ENCODE measurements around the gene IFT27. TPM values are rescaled to one million over a fixed set of nuclear protein-coding genes. Genes with fewer than 3 reads are reported as not detected.

IFT27 gene
- total RNA-seq, 1 donor from 2014 or later, result 26.9 TPM

DNA sequence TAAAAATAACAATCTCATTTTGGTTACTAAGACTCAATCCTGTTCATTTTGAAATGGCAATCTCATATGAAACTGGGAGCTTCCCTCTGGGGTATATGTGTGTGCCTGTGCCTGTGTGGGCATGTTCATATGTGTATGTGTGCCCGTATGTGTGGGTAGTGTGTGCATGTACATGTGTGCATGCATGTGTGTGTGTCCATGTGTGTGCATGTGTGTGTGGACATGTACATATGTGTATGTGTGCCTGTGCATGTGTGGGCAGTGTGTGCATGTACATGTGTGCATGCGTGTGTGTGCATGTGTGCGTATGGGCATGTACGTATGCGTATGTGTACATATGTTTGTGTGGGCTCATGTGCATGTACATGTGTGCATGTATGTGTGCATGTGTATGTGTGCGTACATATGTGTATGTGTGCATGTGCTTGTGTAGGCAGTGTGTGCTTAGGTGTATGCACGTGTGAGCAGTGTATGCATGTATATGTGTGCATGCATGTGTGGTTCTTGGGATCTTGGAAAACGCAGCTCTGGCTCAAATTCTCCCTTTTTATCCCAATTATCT, 47.9 kb downstream of the IFT27 start:
- intact Hi-C loops (cut with micrococcal nuclease), result no loop called here

DNA sequence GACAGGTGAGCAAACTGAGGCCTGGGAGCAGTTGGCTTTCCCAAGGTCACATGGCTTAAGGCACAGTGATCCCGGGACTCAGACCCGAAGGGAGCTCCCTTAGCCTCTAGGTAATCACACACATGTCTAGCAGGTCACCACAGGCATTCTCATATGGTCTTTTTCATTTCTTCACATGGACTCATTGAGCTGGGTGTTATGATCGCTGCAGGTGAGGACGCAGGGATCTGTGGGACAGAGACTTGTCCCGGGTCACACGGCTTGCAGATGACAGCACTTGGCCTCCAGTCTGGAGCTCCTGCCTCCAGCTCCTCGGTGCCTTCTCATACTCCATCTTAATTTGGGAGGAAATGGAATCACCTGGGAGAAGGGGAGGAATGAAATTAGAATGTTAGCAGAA, 48.8 kb downstream of the IFT27 start:
- intact Hi-C loops (cut with micrococcal nuclease), result no loop called here

DNA sequence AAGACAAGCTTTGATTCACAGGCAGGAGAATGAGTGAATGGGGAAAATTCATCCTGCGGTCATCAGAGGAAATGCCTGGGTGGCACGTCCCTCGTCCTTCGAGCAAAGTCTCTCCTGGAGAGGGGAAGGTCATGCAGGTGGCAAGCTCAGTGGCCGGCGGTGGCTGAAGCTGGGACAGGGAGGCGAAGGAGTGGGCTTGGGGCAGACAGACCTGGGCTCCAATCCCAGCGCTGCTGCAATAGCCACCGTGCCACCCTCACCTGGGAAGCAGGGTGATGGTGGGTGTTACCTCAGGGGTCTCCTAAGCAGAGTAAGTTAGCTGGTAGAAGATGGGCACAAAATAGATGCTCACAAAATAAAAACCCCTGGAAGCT, 49.9 kb downstream of the IFT27 start:
- intact Hi-C loops (cut with micrococcal nuclease), result no loop called here

DNA sequence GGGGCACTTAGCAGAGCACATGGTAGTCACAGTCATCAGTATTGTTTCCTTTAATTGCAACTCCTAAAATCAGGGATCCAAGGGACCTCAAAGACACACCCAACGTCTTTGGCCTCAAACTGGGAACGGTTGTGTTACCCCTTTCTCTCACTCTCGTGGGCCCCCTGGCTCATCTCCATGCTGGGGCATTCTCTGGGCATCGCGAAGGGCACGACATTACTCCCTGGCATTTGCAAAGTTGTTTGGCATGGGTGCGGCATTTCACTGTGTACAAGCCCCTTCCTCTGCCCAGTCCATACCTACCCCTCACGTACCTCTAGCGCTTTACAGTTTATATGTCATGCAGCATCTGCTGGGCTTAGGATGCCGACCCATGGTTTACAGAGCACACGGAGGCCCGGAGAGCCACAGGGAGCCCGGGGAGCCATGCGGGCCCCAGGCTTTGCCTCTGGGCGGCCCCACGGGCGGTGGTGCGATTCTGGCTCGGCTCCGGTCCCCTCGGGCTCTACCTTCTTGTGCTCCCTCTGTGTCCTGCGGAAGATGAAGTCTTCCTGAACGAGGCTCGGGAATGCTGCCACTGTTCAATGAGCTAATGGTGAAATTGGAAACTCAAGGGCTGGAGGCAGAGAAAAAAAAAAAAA, 50.4 kb downstream of the IFT27 start:
- intact Hi-C loops (cut with micrococcal nuclease), result no loop called here

DNA sequence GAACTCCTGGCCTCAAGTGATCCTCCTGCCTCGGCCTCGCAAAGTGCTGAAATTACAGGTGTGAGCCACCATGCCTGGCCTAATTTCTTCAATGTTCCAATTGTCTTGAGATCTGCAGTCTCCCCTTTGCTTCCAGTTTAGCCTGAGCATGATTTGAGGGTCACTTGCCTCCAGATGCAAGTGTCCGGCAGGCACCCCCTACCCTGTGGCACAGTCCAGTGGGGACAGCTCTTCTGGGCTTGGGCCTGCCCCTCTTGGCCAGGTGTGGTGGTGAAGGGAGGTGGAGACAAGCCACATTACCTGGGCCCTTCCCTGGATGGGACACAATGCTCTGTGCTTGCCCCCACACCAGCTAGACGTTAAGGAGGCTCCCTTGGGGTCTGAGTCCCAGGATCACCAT, 51.1 kb downstream of the IFT27 start:
- intact Hi-C loops (cut with micrococcal nuclease), result no loop called here

DNA sequence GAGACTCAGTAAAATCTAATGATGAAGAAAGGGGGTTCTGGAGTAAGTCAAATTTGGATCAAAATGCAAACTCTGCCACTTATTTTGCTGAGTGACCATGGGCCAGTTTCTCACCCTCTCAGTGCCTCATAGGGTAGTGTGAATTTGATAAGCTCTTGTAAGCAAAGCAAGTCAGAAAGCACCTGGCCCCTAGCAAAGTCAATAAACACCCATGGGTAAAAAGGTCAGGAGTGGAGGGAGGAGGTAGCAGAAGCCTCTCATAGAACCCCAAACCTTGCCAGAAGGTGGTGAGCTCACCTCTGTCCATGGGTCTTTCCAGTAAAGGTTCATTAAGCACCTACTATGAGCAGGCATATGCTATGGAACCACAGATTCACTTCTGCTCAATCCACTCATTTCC, 53.9 kb downstream of the IFT27 start:
- intact Hi-C loops (cut with micrococcal nuclease), result no loop called here

DNA sequence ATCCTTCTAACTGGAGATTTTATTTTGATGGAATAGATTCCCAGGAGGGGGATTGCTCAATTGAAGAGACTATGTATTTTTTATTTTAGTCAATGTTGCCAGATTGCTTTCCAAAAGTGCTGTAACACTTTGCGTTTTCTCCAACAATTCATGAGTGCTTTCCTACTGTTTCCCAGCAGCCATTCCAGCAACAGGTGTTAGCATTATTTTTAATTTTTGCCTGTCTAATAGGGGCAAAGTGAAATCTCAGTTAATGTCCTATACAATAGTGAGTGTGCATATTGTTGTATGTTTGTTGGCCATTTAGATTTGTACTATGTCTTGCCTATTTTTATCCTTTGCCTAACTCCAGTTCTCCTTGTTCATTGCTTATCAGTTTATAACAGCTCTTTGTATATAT, 60.3 kb downstream of the IFT27 start:
- intact Hi-C loops (cut with micrococcal nuclease), result no loop called here

DNA sequence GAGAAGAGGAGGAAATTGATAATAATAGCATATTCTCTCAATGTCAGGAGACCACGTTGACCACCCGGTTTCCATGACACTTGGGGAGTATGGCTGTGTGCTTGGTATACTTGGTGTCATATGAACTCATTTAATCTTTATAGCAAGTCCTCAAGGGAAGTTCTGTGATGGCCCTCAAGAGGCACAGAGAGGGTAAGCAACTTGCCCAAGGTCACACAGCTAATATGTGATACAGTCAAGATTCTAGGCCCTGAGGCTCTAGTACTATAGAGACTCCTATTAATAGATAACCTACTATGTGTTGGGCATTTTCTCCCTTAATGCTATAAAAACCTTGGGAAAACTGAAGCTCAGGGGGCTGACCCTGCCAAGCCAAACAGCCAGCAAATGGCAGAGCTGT, 61.8 kb downstream of the IFT27 start:
- intact Hi-C loops (cut with micrococcal nuclease), result no loop called here

DNA sequence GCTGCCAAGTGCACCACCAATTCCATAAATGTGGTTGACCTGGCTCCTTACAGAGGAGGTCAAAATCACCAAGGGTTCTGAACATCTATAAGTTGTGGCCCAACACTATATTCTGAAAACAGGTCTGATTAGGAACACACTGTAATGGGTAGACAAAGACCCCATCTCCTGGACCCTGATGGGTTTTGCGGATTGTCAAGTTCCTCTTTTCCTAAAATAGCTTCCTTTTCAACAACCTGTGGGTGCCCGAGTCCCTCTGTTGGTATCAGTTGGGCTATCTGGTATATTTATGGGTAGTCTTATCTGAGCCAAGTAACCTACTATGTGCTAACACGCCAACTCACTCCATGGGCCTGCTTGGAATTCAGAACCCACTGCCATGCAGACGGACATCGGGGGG, 62.5 kb downstream of the IFT27 start:
- intact Hi-C loops (cut with micrococcal nuclease), result no loop called here

Other genes starting within 250 kb of the IFT27 start
- gene EIF3D, start 247.0 kb downstream of the IFT27 start, total RNA-seq, result 213 and 218 TPM in 2 replicates
- not detected in 2 replicates for gene CACNG2, start 72.4 kb downstream of the IFT27 start, total RNA-seq
- gene PVALB, start 40.9 kb upstream of the IFT27 start, total RNA-seq, result not detected in 2 replicates
- 53.0 and 57.0 TPM in 2 replicates for gene NCF4, start 84.9 kb upstream of the IFT27 start, total RNA-seq
- 7.8 TPM in 2 replicates for gene CSF2RB, start 137.5 kb upstream of the IFT27 start, total RNA-seq
- 7.2 and 7.5 TPM in 2 replicates for gene TST, start 243.3 kb upstream of the IFT27 start, total RNA-seq
- gene MPST, start 243.6 kb upstream of the IFT27 start, total RNA-seq, result 22.2 and 22.4 TPM in 2 replicates

All from T-helper 2 cell treated with Interferon-gamma antibody and Interleukin-4, amounts not matched to agents 100 ng/mL and 5 ng/mL, for 36 hours (primary cell).